Right forelimb (tissue), 1 donor: ENCODE measurements around the gene MAPRE2.

Source experiments
- DNase-seq: peaks from one replicate; pipeline ENCODE4 v3.0.0-alpha.2; 2018

Gene MAPRE2

DNA sequence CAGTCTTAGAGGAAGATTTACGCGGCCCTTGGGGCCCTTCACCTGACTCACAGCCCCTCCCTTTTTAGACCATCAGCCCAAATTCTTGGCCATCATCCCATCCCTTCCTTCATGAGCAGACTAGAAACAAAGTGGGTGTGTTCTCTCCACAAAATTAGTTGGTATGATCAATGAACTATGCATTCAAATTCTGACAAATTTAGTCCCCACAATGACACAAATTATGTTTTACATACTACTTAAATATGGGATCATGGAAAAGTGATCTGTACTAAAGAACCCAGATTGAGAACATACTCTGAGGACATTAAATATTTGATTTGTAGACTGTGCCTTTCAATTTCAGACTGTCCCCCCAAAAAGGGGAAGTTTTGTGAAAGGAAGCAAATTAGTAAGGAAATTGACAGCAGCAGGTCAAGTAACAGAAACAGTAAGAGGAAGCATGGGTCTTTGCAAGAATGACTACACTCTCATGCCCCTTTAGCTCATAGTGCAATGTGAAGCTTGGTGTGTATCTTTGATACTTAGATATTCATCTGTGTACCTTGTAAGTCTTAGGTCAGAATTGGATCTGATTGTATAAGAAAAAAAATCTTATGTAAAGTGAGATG is 2.2 kb upstream of the MAPRE2 start:
- no peak for DNase-seq

GRCh38 chr18:35040638-35040987 is 600 bp upstream of the MAPRE2 start:
- no peak for DNase-seq

- DNase-seq = no peak
Measured at GRCh38 chr18:35041815-35042387, 688 bp downstream of the MAPRE2 start.

DNA sequence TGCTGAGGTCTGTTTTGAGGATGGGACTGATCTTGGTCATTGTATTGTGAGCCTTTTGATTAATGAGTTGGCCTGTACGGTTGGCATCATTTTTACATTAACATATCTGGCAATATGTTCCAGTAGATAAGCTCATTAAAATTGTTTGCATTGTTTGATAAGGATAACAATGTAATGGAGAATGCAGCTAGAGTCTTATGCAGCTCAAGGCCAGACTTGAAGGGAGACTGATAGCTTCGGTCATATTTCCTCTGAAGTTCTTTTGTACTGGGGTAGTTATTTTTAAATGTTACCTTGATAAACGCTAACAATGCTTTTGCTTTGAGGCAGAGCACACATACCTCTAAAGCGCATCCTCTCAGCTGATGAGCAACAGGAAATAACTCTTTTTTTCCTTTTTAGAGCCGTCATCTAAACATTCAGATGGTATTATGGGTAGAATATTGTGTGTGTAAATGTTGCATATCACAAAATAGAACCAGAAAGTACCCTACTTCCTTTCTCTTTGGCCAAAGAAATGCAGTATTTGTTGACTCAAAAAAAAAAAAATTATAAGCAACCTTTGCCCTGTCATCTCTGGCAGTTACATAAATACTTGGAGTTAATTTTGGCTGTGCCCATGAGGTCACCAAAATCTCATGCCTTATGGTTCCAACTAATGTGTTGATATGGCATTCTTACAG is 1.3 kb downstream of the MAPRE2 start:
- no peak for DNase-seq

DNA sequence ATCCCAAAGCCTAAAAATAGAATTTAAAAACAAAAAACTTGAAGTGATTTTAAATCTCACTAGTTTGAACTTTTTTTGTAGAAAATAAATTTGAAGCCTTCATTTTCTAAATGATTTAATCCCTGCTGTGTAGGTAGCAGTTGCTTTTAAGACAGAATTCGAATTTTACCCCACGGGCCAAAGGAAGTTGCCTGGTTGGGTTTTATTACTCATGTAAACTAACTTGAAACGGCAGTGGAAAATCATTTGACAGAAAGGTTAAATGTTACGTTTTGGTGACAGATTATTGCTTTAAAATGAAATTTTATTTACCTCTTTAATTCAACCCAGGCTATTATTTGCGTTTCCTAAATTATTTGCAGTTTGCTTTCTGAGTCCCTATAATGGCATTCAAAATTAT is 2.0 kb downstream of the MAPRE2 start:
- DNase-seq = no peak

GRCh38 chr18:35045121-35045520 is 3.9 kb downstream of the MAPRE2 start:
- no peak for DNase-seq

DNA sequence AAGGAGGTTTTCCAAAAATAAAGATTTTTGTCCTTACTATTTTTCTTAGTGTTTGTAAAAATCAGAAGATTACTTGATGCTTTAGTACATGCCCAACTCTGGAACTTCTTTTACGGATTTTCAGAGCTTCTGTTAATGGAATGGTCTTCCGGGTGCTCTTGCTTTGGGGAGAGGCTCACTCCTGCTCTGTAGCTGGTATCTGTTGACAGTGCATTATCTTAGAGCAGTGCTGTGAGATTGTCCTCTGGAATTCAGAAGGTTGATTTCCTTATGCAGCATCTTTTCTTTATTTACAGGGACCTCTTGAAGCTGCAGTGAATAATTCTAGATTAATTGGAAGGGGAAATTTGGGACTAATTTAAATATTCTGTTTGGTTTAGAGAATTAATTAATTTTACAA is 4.6 kb downstream of the MAPRE2 start:
- DNase-seq = no peak

DNA sequence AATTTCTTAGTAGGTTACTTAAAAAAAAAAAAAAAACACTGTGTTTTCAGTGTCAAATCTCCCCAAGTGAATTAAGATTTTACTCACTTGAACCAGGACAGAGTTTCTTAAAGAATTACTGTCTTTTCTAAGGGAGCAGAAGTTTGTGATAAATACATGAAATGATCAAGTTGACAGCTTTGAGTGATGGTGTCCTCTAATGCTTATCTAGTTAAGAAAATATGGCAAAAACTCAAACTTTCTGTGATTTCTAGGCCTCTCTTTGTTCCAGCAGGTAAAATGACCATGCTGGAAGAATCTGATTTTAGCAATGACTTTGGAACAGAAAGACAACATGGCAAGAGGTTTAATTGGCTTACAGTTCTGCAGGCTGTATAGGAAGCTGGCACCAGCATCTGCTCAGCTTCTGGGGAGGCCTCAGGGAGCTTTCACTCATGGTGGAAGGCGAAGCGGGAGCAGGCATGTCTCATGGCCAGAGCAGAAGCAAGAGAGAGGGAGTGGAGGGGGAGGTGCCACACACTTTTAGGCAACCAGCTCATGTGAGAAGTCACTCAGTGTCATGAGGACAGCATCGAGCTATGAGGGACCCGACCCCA is 6.6 kb downstream of the MAPRE2 start:
- DNase-seq = no peak

DNA sequence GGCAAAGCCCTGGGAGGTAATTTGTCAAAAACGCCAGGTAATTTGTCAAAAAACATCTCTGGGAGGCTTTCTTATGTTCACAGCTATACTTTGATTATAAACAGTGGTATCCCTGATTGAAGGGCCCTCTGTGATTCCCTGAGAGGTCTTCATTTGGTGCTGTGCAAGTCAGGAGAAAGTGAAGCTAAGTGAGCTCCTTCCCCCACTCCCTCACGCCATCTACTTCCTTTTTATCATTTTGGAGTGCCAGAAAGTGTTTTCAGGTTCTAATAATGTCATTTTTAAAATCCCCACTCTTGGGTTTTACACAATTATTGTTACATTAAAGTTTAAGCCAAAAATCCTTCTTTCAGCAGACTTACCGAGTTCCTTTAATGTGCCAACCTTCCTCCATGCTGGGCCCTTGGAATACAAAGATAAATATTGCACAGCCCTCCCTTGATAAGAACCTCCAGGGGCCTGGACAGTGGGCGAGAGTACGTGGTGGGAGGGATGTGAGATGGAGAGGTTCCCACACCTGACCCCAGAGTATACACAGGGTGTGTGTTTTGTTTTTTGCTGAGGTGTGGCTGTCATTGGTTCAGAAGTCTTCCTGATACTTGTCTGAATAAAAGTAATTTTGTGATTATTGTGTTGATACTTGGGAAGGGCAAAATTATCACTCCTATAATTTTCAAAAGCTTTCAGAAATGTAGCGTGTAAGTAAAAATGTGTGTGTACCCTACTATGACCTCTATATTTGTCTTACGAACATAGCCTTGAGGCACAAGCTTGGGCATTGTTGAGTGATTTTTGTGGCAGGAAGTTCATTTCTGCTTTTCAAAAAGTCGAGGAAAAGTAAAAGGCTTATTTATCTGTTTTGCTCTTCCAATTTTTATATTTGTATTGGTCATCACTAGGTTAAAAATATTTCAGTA is 8.2 kb downstream of the MAPRE2 start:
- no peak for DNase-seq

DNA sequence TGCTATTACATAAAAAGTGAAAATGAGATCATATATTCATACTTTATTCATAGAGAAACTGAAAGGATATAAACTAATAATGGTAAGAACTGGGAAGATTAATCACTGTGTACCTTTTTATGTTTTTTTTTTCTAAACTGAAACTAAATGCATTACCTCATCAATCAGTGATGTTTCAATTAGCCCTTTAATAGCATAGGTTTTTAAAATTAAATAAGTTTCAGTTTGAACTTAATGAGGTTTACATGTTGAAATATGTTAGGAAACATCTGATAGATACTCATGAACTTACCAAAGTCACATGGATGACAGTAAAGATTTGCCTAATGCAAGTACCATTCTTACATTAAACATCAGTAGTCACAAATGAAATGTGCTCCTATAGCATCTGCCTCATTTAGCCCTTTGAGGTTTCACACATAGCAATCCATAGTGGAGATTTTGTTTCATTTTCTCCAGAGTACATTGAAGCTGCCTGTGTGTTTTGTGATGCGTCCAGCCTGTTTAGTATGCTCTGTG is 8.9 kb downstream of the MAPRE2 start:
- DNase-seq = no peak

DNA sequence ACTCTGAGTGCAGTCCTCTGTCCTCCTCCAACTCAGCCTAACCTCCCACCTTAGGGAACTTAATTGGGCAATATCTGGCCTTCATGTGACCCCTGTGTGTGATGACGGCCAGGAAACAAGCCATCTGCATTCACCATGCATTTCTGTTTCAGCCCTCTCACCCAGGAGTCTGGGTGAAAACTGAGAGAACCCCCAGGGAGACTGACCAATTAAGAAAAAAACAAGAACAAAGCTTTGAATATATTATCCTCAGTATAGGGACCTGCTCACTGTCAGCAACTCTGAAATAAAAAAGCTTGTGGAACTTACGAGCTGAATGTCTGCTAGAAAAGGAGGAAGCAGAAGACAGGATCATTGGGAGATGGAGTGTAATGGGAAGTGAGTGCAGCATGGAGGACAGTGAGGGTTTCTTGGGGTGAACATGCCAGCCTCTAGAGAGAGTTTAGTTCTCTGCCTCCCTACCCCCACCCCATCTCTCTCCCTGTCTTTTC is 9.5 kb downstream of the MAPRE2 start:
- no peak for DNase-seq

DNA sequence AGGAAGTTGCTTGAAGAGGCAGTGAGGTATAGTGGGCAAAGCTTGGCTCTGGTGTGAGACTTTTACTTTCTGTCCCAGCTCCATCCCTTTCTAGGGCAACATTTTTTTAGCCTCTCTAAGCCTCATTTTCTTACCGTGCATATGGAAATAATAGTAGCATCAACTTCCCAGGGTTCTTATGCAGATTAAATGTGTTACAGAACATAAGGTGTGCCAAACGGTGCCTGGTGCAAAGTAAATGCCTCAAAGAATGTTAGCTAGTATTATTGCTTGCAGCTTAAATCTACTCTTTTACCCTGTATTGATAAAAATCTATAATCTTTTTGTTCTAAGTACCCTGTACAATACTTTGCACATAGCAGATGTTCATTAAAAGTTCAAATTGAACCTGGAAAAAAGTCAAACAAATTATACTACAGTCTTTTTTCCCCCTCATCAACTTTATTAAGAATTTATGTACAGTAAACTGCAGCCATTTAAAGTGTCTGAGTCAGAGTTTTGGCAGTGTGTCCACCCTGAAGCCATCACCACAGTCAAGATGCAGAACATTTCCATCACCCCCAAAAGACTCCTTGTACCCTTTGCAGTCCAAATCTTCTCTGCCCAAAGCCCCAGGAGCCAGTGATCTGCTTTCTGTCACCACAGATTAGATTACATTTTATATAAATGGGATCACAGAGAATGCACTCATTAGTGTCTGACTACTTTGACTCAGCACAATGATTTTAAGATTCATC is 10.6 kb downstream of the MAPRE2 start:
- DNase-seq = no peak

DNA sequence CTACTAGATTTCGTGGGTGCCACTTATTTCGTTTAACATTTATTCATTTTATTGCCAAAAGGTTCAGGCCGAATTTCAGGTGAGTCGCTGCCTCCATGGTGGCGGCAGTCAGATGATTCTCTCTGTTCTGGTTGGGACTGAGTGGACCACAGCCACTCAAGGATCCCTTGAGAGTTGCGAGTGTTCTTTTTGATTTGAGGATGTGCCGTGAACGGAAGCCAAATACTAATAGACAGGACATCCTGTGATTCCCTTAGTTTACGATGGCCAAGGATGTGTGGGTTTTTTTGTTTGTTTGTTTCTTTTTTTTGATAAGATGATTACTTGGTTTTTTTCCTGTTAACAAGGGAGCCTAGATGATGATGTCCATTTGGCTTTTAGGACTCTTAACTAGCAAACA is 13.2 kb downstream of the MAPRE2 start:
- no peak for DNase-seq

GRCh38 chr18:35055105-35055504 is 13.9 kb downstream of the MAPRE2 start:
- no peak for DNase-seq

GRCh38 chr18:35055726-35056125 is 14.5 kb downstream of the MAPRE2 start:
- DNase-seq = no peak

- no peak for DNase-seq
Measured at GRCh38 chr18:35059280-35059927, 18.2 kb downstream of the MAPRE2 start.

DNA sequence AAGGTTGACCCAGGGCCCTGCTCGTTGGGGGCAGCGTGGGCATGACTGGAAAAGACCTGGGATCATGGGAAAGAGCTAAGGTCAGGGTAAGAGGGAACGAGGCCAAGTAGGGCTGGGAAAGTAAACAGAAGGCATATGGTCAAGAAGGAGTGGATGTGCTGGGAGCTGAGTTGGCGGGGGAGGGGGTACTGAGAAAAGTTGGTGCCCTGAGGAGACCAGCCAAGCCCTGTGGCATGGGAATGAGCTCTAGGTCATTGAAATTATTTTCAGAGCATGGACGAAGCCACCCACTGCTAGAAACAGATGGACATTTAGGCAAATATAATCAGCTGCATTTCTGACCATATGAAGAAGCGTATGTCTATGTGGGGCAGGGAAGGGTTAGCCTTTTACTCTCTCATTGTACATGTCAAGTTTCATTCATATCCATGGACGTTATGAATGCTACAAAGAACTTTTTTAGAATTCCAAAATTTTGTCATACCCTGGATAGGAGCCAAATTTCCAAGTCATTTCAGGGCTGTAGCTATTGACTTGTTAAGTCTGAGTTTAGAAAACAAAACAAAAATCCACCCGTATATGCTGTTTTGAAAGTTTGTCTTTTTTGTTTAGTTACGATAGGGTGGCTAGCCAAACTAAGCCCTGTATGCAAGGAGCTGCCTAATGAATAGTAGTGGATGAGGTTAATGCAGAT is 19.1 kb downstream of the MAPRE2 start:
- DNase-seq = no peak

DNA sequence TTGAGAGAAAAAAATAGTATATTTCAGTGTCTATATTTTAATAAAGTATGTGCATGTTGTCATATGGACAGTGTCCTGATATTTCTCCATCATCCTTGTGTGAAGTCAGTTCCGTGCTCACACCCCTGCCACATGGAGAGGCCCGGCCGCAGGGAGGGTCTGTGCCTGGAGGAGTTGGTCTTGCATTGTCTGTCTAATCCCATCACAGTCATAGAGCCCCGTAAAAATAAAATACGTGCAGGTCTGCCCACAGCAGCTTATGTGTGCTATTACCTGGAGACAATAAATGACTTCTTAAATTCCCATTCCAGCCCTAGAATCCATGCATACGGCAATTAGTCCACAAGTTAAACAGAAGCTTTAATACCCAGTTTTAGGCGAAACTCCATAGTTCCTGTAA is 20.1 kb downstream of the MAPRE2 start:
- DNase-seq = no peak

GRCh38 chr18:35061804-35062203 is 20.6 kb downstream of the MAPRE2 start:
- no peak for DNase-seq

- DNase-seq = no peak
Measured at GRCh38 chr18:35062408-35062807, 21.2 kb downstream of the MAPRE2 start.
